SK-N-SH (cell line): ENCODE results near the gene HBG1. TPM values are rescaled to one million over a fixed set of nuclear protein-coding genes. Genes with fewer than 3 reads are reported as not detected.

ENCODE experiments used
- CTCF ChIA-PET: fragments of 300-600, 350-600 bp; formaldehyde crosslinking; extraction: SDS; loops from one replicate; lab custom pipeline; 2021; lab: Yijun Ruan, JAX
- POLR2A ChIA-PET: fragments of 350-600 bp; sonication (Branson Sonifier 250); formaldehyde crosslinking; extraction: SDS; loops from one replicate; lab custom pipeline; 2020; ENCODE audit warnings: antibody characterized with exemption, inconsistent platforms; lab: Yijun Ruan, JAX
- DNase-seq: peaks from one replicate; pipeline ENCODE4 v3.0.0; 2012
- H2AFZ ChIP-seq: fragments of 200-600 bp; sonication (generic); 2 replicates; pipeline ENCODE4 v1.8.1; 2016; ENCODE audit warnings: antibody characterized with exemption, mild to moderate bottlenecking, low read depth
- H3F3A ChIP-seq: fragments of 200-600 bp; sonication (generic); replicated peaks from 2 replicates; pipeline ENCODE3; 2016; ENCODE audit warnings: antibody characterized with exemption, mild to moderate bottlenecking; ENCODE audit not compliant: insufficient read depth
- H3K27ac ChIP-seq, 2 experiments: fragments of 200-500 bp in 1 of 2; fragments of 200-600 bp in 1 of 2; sonication (Bioruptor generic) in 1 of 2; sonication (generic), shearing (Covaris generic) in 1 of 2; 2 replicates each; pipeline versions ENCODE4 v1.5.1 to v1.6.1; 2014 to 2016; ENCODE audit warnings: low read depth in 2 of 2, inconsistent platforms in 1 of 2, low read length in 1 of 2, mild to moderate bottlenecking in 1 of 2, mixed read lengths in 1 of 2
- H3K27me3 ChIP-seq: fragments of 200-600 bp; sonication (generic), shearing (Covaris generic); 2 replicates; pipeline ENCODE4 v1.6.1; 2016; ENCODE audit warnings: mixed run types; ENCODE audit not compliant: insufficient read depth
- H3K36me3 ChIP-seq, 2 experiments: fragments of 200-500 bp in 1 of 2; fragments of 200-600 bp in 1 of 2; sonication (Bioruptor generic) in 1 of 2; sonication (generic) in 1 of 2; replicated peaks in 1 of 2; 2 replicates each; pipeline versions ENCODE3 to v1.5.1; 2014 to 2016; ENCODE audit warnings: low read length in 1 of 2, mild to moderate bottlenecking in 1 of 2; ENCODE audit not compliant: insufficient read depth in 2 of 2, control insufficient read depth in 1 of 2
- H3K4me1 ChIP-seq, 2 experiments: fragments of 200-500 bp in 1 of 2; fragments of 200-600 bp in 1 of 2; sonication (Bioruptor generic) in 1 of 2; sonication (generic), shearing (Covaris generic) in 1 of 2; 2 replicates each; pipeline versions ENCODE4 v1.5.1 to v1.6.1; 2014 to 2016; ENCODE audit warnings: low read depth in 1 of 2, low read length in 1 of 2, mixed run types in 1 of 2; ENCODE audit not compliant: insufficient read depth in 2 of 2, control insufficient read depth in 1 of 2
- H3K4me2 ChIP-seq: fragments of 200-600 bp; sonication (generic), shearing (Covaris generic); 2 replicates; pipeline ENCODE4 v1.6.1; 2017; ENCODE audit warnings: mixed run types
- H3K4me3 ChIP-seq, 2 experiments: fragments of 200-500 bp in 1 of 2; fragments of 200-600 bp in 1 of 2; sonication (Bioruptor generic) in 1 of 2; sonication (generic), shearing (Covaris generic) in 1 of 2; 2 replicates each; pipeline versions ENCODE4 v1.5.1 to v1.8.1; 2014 to 2016; ENCODE audit warnings: low read depth in 2 of 2, inconsistent platforms in 1 of 2, low read length in 1 of 2, mild to moderate bottlenecking in 1 of 2, mixed read lengths in 1 of 2, moderate library complexity in 1 of 2
- H3K79me2 ChIP-seq: fragments of 200-600 bp; sonication (generic); 2 replicates; pipeline ENCODE4 v1.8.1; 2017; ENCODE audit warnings: mild to moderate bottlenecking; ENCODE audit not compliant: insufficient read depth
- H3K9ac ChIP-seq: fragments of 200-600 bp; sonication (generic); 2 replicates; pipeline ENCODE4 v1.6.1; 2017; ENCODE audit warnings: mixed run types
- H3K9me2 ChIP-seq: fragments of 200-600 bp; sonication (generic); 2 replicates; pipeline ENCODE4 v1.6.1; 2017; ENCODE audit warnings: mixed run types
- H3K9me3 ChIP-seq: fragments of 200-600 bp; sonication (generic); 2 replicates; pipeline ENCODE4 v1.6.1; 2017; ENCODE audit warnings: mixed run types, mild to moderate bottlenecking, moderate library complexity
- H4K20me1 ChIP-seq: fragments of 200-600 bp; sonication (generic); 2 replicates; pipeline ENCODE4 v1.6.1; 2017; ENCODE audit warnings: mild to moderate bottlenecking, mixed run types; ENCODE audit not compliant: insufficient read depth
- CHD2 ChIP-seq: fragments of 150-350 bp; IDR thresholded peaks from 2 replicates; pipeline ENCODE4 v1.6.1; 2018; ENCODE audit warnings: low read length; ENCODE audit not compliant: partially characterized antibody
- EZH2phosphoT487 ChIP-seq: fragments of 200-600 bp; sonication (generic); IDR thresholded peaks from 2 replicates; pipeline ENCODE4 v1.6.1; 2017; ENCODE audit warnings: low read depth, mixed run types, mild to moderate bottlenecking, antibody characterized with exemption, moderate library complexity, borderline replicate concordance
- FOXJ3 ChIP-seq: sonication (generic); formaldehyde crosslinking; IDR thresholded peaks from 2 replicates; pipeline ENCODE4 v1.5.1; 2020; ENCODE audit warnings: mild to moderate bottlenecking, missing genetic modification reagents
- FOXM1 ChIP-seq: IDR thresholded peaks from 2 replicates; pipeline ENCODE4 v1.4.0; 2012; ENCODE audit warnings: low read depth, mild to moderate bottlenecking
- MXI1 ChIP-seq: IDR thresholded peaks from 2 replicates; pipeline ENCODE4 v1.6.1; 2012; ENCODE audit warnings: mild to moderate bottlenecking, low read depth, low read length, improper control_type of control experiment
- RFX5 ChIP-seq: IDR thresholded peaks from 2 replicates; pipeline ENCODE4 v1.6.1; 2012; ENCODE audit warnings: mild to moderate bottlenecking, improper control_type of control experiment, low read length
- RXRA ChIP-seq: IDR thresholded peaks from 2 replicates; pipeline ENCODE4 v1.4.0; 2012; ENCODE audit warnings: low read depth, mild to moderate bottlenecking, borderline replicate concordance
- polyA plus RNA-seq, 3 experiments: library from polyadenylated mRNA; depleted of rRNA; stranded (reverse); fragments of >200 nt; gene quantifications; 2 replicates each; pipeline ENCODE4 v1.2.3, GENCODE V29; 2012
- TF ChIP-seq, protein P1 (sequence below): IDR thresholded peaks from 2 replicates; pipeline ENCODE4; 2012
- TF ChIP-seq, protein P2 (sequence below): fragments of 150-350 bp; IDR thresholded peaks from 2 replicates; pipeline ENCODE4 v1.6.1; 2016; ENCODE audit warnings: mild to moderate bottlenecking, low read depth, low read length
- TF ChIP-seq, protein P3 (sequence below): fragments of 200-600 bp; sonication (generic); IDR thresholded peaks from 2 replicates; pipeline ENCODE4 v1.6.1; 2017; ENCODE audit warnings: antibody characterized with exemption, mild to moderate bottlenecking, moderate library complexity
- TF ChIP-seq, protein P4 (sequence below): IDR thresholded peaks from 2 replicates; pipeline ENCODE4 v1.4.0; 2012; ENCODE audit warnings: low read depth, borderline replicate concordance
- TF ChIP-seq, protein P5 (sequence below): fragments of 150-350 bp; IDR thresholded peaks from 2 replicates; pipeline ENCODE4 v1.6.1; 2017; ENCODE audit warnings: antibody characterized with exemption, low read length, low read depth, borderline replicate concordance

Gene HBG1
- polyA plus RNA-seq, 1 of the 3 experiments (the other 2 are of a cell fraction): not detected

DNA sequence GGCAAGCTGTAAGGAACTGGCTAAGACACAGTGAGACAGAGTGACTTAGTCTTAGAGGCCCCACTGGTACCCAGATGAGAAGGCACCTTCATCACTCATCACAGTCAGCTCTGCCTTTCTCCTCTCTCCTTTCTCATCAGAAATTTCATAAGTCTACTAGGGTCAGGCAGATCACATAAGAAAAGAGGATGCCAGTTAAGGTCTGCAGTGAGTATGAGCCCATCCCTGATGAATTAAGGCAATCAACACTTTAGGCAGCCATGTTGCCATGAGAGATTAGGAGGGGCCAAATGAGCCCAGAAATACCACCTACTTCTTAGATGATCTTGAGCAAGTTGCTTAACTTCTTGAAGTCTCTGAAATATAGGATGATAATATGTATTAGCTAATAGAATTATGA is 31.9 kb upstream of the HBG1 start:
- Histone ChIP-seq H3K4me1 (no peaks in the 10 kb centered on the region), H3K36me3 (no peaks in the 10 kb centered on the region), H3K79me2 (no peaks in the 10 kb centered on the region), H3K4me3 (no peak overlapping the region), H3K4me2 (no peak overlapping the region), H3F3A (no peaks in the 10 kb centered on the region), H3K27ac (no peak overlapping the region), H3K9ac (no peak overlapping the region), H3K9me3 (no peaks in the 10 kb centered on the region), H4K20me1 (no peaks in the 10 kb centered on the region), H2AFZ (no peak overlapping the region), H3K27me3 (no peaks in the 10 kb centered on the region), H3K9me2 (no peaks in the 10 kb centered on the region)
- POLR2A ChIA-PET: no interaction called here
- DNase-seq: no peak
- CTCF ChIA-PET: no interaction called here
- TF ChIP-seq CHD2 (no peak), FOXM1 (no peak), MXI1 (no peak), EZH2phosphoT487 (no peak), RXRA (no peak), RFX5 (no peak), FOXJ3 (no peak)
- TF ChIP-seq, protein P1, sequence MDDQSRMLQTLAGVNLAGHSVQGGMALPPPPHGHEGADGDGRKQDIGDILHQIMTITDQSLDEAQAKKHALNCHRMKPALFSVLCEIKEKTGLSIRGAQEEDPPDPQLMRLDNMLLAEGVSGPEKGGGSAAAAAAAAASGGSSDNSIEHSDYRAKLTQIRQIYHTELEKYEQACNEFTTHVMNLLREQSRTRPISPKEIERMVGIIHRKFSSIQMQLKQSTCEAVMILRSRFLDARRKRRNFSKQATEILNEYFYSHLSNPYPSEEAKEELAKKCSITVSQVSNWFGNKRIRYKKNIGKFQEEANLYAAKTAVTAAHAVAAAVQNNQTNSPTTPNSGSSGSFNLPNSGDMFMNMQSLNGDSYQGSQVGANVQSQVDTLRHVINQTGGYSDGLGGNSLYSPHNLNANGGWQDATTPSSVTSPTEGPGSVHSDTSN: no peak
- TF ChIP-seq, protein P2, sequence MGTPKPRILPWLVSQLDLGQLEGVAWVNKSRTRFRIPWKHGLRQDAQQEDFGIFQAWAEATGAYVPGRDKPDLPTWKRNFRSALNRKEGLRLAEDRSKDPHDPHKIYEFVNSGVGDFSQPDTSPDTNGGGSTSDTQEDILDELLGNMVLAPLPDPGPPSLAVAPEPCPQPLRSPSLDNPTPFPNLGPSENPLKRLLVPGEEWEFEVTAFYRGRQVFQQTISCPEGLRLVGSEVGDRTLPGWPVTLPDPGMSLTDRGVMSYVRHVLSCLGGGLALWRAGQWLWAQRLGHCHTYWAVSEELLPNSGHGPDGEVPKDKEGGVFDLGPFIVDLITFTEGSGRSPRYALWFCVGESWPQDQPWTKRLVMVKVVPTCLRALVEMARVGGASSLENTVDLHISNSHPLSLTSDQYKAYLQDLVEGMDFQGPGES: no peak
- TF ChIP-seq, protein P3, sequence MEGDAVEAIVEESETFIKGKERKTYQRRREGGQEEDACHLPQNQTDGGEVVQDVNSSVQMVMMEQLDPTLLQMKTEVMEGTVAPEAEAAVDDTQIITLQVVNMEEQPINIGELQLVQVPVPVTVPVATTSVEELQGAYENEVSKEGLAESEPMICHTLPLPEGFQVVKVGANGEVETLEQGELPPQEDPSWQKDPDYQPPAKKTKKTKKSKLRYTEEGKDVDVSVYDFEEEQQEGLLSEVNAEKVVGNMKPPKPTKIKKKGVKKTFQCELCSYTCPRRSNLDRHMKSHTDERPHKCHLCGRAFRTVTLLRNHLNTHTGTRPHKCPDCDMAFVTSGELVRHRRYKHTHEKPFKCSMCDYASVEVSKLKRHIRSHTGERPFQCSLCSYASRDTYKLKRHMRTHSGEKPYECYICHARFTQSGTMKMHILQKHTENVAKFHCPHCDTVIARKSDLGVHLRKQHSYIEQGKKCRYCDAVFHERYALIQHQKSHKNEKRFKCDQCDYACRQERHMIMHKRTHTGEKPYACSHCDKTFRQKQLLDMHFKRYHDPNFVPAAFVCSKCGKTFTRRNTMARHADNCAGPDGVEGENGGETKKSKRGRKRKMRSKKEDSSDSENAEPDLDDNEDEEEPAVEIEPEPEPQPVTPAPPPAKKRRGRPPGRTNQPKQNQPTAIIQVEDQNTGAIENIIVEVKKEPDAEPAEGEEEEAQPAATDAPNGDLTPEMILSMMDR: no peak
- TF ChIP-seq, protein P4, sequence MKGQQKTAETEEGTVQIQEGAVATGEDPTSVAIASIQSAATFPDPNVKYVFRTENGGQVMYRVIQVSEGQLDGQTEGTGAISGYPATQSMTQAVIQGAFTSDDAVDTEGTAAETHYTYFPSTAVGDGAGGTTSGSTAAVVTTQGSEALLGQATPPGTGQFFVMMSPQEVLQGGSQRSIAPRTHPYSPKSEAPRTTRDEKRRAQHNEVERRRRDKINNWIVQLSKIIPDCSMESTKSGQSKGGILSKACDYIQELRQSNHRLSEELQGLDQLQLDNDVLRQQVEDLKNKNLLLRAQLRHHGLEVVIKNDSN: no peak
- TF ChIP-seq, protein P5, sequence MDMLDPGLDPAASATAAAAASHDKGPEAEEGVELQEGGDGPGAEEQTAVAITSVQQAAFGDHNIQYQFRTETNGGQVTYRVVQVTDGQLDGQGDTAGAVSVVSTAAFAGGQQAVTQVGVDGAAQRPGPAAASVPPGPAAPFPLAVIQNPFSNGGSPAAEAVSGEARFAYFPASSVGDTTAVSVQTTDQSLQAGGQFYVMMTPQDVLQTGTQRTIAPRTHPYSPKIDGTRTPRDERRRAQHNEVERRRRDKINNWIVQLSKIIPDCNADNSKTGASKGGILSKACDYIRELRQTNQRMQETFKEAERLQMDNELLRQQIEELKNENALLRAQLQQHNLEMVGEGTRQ: no peak
